Fibroblast of skin of left biceps (primary cell): ENCODE measurements around the gene OSBPL5.

Source experiments
- DNase-seq, 2 experiments: peaks; one replicate each; pipeline ENCODE4 v3.0.0-alpha.2; 2013; ENCODE audit warnings: low read depth in 2 of 2

Gene OSBPL5

GRCh38 chr11:3149852-3150188 lies 15.3 kb downstream of the OSBPL5 start:
- no peak for DNase-seq

DNA sequence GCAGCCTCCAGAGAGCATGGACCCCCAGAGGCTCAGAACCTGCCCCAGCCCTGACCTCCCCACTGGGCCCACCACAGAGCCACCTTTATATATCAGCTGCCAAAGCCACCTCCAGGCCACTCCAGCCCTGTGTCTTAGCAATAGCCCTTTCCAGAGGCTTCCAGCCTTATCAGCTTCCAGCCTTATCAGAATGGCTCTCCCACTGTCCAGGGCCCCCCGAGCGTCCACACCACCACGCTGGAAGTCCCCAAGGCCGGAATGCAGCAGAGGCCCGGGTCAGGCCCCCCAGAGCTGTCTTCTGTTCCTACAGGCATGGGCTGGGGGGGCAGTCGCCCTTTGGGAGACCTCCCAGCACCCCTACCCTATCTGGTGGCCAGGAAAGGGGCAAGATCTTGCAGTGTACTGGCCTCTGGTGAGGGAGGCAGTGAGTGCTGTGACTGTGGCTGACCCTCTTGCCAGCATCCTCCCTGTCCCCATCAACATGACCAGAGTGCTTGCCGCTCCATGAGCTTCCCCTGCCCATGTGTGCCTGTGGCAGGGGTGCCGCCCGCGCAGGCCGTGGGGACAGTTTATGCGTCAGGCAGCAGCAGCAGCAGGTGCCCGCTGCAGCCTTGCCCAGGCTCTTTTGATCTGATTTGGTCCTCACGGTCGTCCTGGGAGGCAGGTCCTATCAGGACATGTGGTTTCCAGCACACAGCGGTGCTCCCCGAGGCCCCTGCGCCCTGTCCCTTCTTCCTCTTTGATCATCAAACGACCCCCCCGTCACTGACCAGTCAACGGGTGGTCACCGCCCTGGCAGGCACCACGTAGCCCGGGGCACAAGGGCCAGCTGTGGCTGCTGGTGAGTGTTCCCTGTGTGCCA lies 15.9 kb downstream of the OSBPL5 start:
- DNase-seq, result no peak

DNA sequence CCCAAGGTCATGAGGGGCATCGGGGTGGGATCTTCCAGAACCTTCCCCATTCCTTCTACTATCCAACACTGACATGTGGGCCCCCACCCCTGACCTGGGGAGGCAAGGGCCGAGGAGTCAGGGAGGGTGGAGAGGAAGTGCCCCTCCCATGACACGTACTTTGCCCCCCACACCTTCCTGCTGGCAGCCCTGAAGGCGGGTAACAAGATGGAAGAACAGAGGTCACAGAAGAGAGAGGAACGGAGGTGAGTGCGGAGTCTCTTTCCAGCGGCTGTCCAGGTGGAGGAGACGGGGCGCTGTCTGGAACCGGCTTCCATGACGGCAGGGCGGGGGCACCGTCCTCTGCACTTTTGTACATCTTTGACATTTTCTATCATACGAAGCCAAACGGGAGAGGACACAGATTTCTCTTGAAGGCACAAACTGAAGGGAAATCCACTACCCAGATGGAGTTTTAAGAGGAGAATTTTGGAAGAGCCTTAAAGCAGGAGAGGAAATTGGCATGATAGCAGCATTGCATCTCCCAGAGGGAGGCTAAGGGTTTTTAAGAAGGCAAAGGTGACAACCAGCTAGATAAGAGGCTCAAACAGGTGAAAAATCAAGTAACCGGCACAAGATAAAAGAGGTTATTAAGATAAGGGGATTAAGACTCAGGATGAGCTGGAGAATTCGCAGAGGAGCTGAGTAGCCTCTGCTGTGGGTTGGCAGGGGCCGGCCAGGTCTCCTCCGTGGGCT lies 16.7 kb downstream of the OSBPL5 start:
- DNase-seq, result no peak

DNA sequence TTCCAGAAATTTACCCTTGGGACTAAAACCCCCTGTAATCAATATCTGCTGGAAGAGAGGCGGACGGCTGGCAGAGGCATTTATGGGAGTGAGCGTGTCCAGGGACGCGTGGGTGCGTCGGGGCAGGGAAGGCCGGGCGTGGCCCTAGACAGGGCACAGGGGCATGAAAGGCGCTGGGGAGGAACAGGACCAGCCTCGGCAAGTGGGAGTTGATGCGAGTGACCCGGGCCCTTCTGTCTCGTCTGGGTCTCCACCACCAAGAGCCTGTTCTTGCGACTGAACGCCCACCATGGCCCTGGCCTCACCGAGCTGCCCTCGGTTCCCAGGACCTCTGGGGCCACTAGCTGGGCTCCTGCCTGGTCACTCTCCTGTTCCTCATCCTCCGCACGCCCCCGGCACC lies 17.5 kb downstream of the OSBPL5 start:
- DNase-seq, result no peak

- no peak for DNase-seq
Observed at GRCh38 chr11:3147257-3147619, 17.9 kb downstream of the OSBPL5 start.

GRCh38 chr11:3146612-3147256 lies 18.4 kb downstream of the OSBPL5 start:
- no peak for DNase-seq

DNA sequence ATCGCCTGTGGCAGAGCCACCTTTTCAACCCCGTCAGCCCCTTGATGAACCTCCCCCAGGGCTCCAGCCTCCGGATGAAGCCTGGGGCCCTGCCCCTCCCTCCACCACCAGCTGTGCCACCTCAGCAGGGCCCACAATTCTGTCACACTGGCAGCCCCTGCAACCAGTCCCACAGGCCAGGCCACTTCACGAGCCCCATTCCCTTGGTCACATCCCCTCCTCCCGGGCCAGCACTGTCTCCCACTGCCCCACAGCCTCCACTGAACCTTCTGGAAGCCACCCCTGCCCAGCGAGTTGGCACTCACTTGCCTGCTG lies 19.9 kb downstream of the OSBPL5 start:
- no peak for DNase-seq

DNA sequence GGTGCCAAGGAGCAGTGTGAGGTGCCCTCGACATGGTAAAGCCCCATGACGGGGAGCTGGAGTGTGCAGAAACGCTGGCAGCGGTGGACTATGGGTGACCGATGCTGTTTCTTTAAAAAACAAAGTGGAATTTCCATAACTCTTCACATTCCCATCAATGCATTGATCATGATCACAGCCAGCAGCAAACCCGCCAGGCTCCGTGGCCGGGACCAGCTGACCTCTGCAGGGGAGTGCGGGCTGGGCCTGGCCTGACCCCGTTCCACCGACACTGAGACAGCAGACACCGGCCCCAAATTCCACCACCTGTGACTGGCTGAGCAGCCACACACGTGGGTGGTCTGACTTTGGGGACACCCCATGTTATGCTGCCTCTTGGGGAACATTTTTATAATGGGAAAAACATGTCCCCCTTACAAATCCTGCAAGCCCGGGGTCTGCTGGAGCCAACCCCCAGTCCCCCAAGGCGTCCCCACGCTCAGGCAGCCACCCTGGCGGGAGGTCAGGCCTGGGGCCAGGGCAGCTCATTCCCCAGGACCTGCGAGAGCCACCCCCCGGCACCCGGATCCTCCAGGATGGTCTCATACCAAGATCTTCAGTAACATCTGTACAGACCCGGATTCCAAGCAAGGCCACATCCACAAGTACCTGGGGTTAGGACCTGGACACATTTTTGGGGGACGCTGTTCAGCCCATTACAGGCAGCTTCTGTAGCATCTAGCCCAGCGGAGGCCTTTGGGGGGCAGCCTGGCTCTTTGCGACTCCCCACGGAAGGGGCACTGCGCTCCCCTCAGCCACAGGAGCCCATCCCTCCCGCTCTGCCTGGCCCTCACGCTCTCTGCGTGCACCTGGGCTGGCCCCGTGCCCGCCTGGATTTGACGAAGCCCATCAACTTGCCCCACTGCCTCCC lies 20.6 kb downstream of the OSBPL5 start:
- no peak for DNase-seq

GRCh38 chr11:3143136-3143880 lies 21.8 kb downstream of the OSBPL5 start:
- no peak for DNase-seq

- no peak for DNase-seq
Observed at GRCh38 chr11:3140291-3140603, 24.9 kb downstream of the OSBPL5 start.

DNA sequence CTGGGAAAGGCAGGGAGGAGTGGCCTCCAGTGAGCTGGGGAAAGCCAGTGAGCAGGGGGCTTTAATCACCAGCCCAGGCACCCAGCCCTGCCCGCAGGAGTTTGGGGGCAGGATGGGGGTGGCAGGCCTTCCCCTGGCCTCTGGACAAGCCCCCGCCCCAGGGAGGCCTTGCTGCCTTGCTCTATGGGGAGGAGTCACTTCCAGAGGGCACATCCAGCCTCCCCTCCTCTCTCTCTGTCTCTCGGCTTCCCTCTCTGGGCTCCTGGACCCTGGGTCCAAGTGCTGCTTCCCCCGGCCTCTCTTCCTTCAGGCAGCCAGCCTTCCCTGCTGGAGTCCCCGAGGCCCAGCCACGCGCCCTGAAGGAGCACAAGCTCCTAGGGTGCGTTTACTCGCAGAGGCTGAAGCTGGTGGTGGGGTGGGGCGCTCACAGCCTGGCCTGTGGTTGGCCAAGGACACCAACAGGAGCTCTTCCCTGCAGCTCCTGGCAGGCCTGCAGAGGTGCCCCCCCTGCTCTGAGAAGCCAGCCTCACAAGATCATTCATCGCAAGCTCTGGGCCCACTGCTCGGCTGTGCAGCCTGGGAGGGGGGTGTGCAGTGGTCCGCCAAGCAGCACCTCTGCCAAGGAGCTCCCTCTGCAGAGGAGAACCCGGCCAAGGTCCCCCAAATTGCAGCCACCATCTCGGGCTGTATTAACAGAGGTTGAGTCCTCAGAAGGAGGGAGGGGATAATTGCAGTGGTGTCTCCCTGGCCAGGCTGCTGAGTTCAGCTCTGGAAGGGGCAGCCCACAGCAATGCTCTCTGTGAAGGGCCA lies 25.4 kb downstream of the OSBPL5 start:
- no peak for DNase-seq

GRCh38 chr11:3139086-3139440 lies 26.0 kb downstream of the OSBPL5 start:
- no peak for DNase-seq

DNA sequence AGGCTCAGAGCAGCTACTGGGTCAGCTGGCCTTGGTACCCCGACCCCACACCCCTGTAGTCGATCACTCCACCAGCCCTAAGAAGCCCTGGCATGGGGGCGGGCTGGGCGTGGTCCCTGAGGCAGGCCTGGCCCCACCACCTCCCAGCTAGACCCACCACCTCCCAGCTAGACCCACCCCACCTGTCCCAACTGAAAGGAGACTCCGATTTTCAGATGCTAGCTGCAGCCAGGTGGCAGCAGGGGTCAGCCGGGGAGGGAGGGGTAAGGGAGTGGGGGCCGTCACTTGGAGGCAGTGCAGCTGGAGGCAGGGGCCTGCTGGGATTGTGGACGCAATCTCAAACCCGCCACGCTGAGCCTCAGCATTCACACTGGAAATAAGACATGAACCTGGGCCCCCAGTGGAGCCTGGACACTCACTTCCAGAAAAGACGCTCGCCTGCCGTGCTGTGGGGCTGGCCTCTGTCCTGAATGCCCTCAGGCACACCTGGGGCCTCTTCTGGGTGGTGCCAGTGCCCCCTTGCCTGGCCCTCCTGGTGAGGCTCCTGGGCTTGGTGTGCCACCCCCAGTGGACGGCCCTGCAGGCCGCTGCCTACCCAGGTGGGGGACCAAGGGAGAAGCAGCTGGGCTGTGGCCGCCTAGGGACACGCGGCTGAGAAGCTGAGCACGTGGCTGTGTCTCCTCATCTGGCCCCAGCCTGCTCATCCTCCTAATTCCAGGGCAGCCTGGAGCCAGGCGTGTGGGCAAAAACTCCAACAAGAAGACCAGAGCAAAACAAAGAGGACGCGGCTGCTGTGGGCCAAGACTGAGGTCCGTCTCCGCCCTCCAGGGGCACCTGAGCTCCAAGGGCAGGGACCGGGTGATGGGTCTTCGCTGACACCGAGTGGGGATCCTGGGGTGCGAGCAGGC lies 26.7 kb downstream of the OSBPL5 start:
- no peak for DNase-seq

GRCh38 chr11:3137486-3138177 lies 27.5 kb downstream of the OSBPL5 start:
- DNase-seq, result no peak

DNA sequence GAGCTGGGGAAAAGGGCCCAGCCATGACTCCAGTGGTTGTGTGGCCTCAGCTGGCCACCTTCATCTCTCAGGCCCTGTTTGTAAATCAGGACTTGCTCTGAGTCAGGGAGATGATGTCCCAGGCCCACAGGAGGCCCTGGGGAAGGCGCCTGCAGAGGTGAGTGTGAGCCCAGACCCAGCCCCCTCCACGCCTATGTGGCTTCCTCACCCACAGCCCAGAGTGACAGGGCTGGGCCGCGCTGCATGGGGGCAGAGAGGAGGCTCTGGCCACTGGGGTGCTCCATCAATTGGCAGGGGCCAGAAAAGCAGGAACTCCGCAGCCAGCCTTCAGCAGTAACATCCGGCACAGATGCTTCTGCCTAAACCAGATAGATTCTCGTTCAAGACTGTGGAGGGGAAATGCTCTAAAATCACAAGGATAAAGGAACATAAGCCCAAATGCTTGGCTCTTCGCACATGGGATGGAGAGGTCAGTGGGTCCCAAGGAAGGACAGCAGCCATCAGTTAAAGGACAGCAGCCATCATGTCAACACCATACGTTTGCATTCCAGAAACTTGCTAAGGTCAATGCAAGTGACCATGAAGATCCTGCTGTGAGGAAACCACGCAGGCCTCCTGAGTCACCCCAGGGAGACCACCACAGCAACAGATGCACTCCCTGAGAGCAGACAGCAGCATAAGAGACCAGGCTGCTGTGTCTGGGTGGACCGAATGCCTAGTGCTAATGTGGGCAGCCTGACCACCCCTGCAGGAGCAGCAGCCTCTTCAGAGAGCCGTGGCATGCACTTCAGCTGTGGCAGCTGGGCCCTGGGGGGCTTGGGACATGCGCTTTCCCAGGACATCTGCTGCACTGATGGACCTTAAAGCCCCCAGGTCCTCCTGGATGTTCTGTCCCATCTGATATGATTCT lies 28.3 kb downstream of the OSBPL5 start:
- DNase-seq, result no peak

DNA sequence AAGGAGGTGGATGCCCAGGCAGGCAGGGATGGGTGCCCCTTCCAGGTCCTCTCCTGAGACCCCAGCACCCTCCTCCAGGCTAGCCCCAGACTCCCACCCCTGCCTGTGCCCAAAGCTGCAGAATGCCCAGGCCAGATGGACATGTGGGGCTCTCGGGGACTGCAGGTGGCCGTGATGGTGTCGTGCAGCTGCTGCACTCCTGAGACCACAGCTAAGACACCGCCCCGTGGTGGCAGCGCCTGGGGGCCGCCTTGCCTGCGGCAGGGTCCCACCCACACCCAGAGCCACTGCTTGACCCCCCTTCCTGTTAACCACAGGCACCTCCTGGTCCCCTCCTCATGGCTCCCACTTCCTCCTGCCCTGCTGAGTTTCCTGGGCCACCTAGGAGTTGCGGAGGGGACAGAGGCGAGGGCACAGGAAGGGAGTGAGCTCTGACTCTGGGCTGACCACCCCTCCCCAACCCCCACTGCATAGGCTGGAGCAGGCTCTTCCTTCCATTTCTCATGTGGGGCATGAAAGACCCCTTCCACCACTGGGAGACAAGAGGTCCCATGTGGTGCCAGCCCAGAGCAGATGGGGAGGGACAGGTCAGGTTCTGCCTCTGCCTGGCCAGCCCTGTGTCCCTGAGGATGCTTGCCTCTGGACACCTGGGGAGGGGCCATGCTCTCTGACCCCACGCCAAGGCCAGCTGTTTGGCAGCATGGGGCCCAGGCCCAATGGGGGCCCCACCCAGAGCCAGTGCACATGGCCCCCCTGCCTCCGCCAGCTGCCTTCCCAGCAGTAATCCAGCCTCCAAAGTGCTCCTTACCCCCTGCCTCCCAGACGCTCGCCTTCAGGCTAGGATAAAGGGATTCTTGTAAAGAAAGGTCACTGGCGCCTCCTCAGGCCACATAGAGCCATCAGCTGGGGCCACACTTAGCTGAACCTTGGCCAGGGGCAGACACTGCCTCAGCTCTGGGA lies 29.3 kb downstream of the OSBPL5 start:
- DNase-seq, result no peak
